Activated naive CD4-positive, alpha-beta T cell treated with anti-CD3 and anti-CD28 coated beads, Interleukin-2, amount 10 ng/mL, durations not matched to agents 7 days and 5 days (primary cell): ENCODE data around the gene GPRASP1.
"Not testable (repeated sequence)": the region's sequence is repeated elsewhere in the genome, so short reads cannot be mapped to it uniquely, and the experiment has no call there.

ENCODE experiments used
- CTCF ChIA-PET: fragments of 350-600 bp; sonication (Branson Sonifier 250); formaldehyde crosslinking; loops from one replicate; lab custom pipeline; 2021; ENCODE audit warnings: antibody characterized with exemption; lab: Charles Lee
- DNase-seq: peaks from one replicate; pipeline ENCODE4 v3.0.0-alpha.2; 2020
- H3K27ac Mint-ChIP-seq: one replicate; pipeline ENCODE4 v1.8.0; 2021; ENCODE audit warnings: mild to moderate bottlenecking, moderate library complexity, mixed read lengths
- H3K27me3 Mint-ChIP-seq: one replicate; pipeline ENCODE4 v1.8.0; 2021; ENCODE audit warnings: mild to moderate bottlenecking, mixed read lengths
- H3K36me3 Mint-ChIP-seq: one replicate; pipeline ENCODE4 v1.8.0; 2021; ENCODE audit warnings: mixed read lengths
- H3K4me1 Mint-ChIP-seq: one replicate; pipeline ENCODE4 v1.8.0; 2021; ENCODE audit warnings: mixed read lengths
- H3K4me3 Mint-ChIP-seq: one replicate; pipeline ENCODE4 v1.8.0; 2021; ENCODE audit warnings: mild to moderate bottlenecking, moderate library complexity, mixed read lengths
- H3K9me3 Mint-ChIP-seq: one replicate; pipeline ENCODE4 v1.8.0; 2021; ENCODE audit warnings: mixed read lengths

The GPRASP1 gene

GRCh38 chrX:102651242-102652011 lies at the start of gene GPRASP1:
TSS of gene GPRASP1 (plus strand) at chrX:102651483. CDS start at chrX:102653914, 2,431 bp downstream.
- Mint-ChIP-seq H3K27me3 (peaks cover 11% of the 10 kb centered on the region), H3K4me1 (peaks cover 19% of the 10 kb centered on the region), H3K9me3 (no peaks in the 10 kb centered on the region), H3K4me3 (peak within 1 kb of the TSS; percentile 84), H3K27ac (peak within 1 kb of the TSS; percentile 84), H3K36me3 (no peaks in the 10 kb centered on the region)
- peak; percentile 55 for DNase-seq
- CTCF ChIA-PET: no interaction called here

- DNase-seq: no peak
- Mint-ChIP-seq H3K9me3 (no peaks in the 10 kb centered on the region), H3K27ac (no peak overlapping the region), H3K4me1 (peaks cover 16% of the 10 kb centered on the region), H3K4me3 (no peak overlapping the region), H3K36me3 (peaks cover 15% of the 10 kb centered on the region), H3K27me3 (no peaks in the 10 kb centered on the region)
- CTCF ChIA-PET: interaction anchor here (1.0 kb wide), 1 partner anchor 53 kb away, joined by 3 read pairs; no protein-coding TSS in a partner anchor
These were observed 47.0 kb upstream of the GPRASP1 start for GRCh38 chrX:102604327-102604726.

GRCh38 chrX:102606115-102606514 lies 45.2 kb upstream of the GPRASP1 start:
- DNase-seq: no peak
- CTCF ChIA-PET: no interaction called here
- Mint-ChIP-seq H3K4me3 (no peak overlapping the region), H3K27me3 (no peaks in the 10 kb centered on the region), H3K9me3 (no peaks in the 10 kb centered on the region), H3K27ac (no peak overlapping the region), H3K4me1 (peaks cover under 1% of the 10 kb centered on the region), H3K36me3 (peaks cover 16% of the 10 kb centered on the region)

GRCh38 chrX:102610905-102611304 lies 40.4 kb upstream of the GPRASP1 start:
- CTCF ChIA-PET: no interaction called here
- DNase-seq: no peak
- Mint-ChIP-seq H3K36me3 (peaks cover 24% of the 10 kb centered on the region), H3K27ac (no peak overlapping the region), H3K4me3 (no peak overlapping the region), H3K9me3 (no peaks in the 10 kb centered on the region), H3K27me3 (no peaks in the 10 kb centered on the region), H3K4me1 (no peaks in the 10 kb centered on the region)

GRCh38 chrX:102624105-102624504 lies 27.2 kb upstream of the GPRASP1 start:
- no peaks in the 10 kb centered on the region for H3K27me3 Mint-ChIP-seq
- peaks cover 3% of the 10 kb centered on the region for H3K4me1 Mint-ChIP-seq
- CTCF ChIA-PET: no interaction called here
- H3K9me3 Mint-ChIP-seq: peaks cover 17% of the 10 kb centered on the region
- H3K36me3 Mint-ChIP-seq: peaks cover 13% of the 10 kb centered on the region
- no peak overlapping the region for H3K4me3 Mint-ChIP-seq
- no peak overlapping the region for H3K27ac Mint-ChIP-seq
- no peak for DNase-seq

GRCh38 chrX:102627640-102628039 lies 23.6 kb upstream of the GPRASP1 start:
- CTCF ChIA-PET: no interaction called here
- no peak for DNase-seq
- no peaks in the 10 kb centered on the region for H3K9me3 Mint-ChIP-seq
- peaks cover 3% of the 10 kb centered on the region for H3K4me1 Mint-ChIP-seq
- peaks cover 9% of the 10 kb centered on the region for H3K36me3 Mint-ChIP-seq
- H3K27ac Mint-ChIP-seq: no peak overlapping the region
- H3K27me3 Mint-ChIP-seq: no peaks in the 10 kb centered on the region
- H3K4me3 Mint-ChIP-seq: no peak overlapping the region

- H3K36me3 Mint-ChIP-seq: peaks cover 9% of the 10 kb centered on the region
- H3K9me3 Mint-ChIP-seq: no peaks in the 10 kb centered on the region
- H3K27me3 Mint-ChIP-seq: no peaks in the 10 kb centered on the region
- DNase-seq: no peak
- no peak overlapping the region for H3K27ac Mint-ChIP-seq
- H3K4me1 Mint-ChIP-seq: no peaks in the 10 kb centered on the region
- no peak overlapping the region for H3K4me3 Mint-ChIP-seq
- CTCF ChIA-PET: no interaction called here
These were observed 13.7 kb upstream of the GPRASP1 start for GRCh38 chrX:102637561-102637960.

- H3K4me1 Mint-ChIP-seq: peaks cover 19% of the 10 kb centered on the region
- H3K9me3 Mint-ChIP-seq: no peaks in the 10 kb centered on the region
- CTCF ChIA-PET: no interaction called here
- peak overlapping the region; percentile 84 for H3K4me3 Mint-ChIP-seq
- no peak overlapping the region for H3K27ac Mint-ChIP-seq
- no peak for DNase-seq
- peaks cover 11% of the 10 kb centered on the region for H3K27me3 Mint-ChIP-seq
- H3K36me3 Mint-ChIP-seq: no peaks in the 10 kb centered on the region
These were observed 411 bp upstream of the GPRASP1 start for GRCh38 chrX:102650903-102651241.

- peaks cover 19% of the 10 kb centered on the region for H3K4me1 Mint-ChIP-seq
- CTCF ChIA-PET: no interaction called here
- peak overlapping the region; percentile 83 for H3K27ac Mint-ChIP-seq
- peak overlapping the region; percentile 84 for H3K4me3 Mint-ChIP-seq
- peak; percentile 59 for DNase-seq
- H3K36me3 Mint-ChIP-seq: no peaks in the 10 kb centered on the region
- no peaks in the 10 kb centered on the region for H3K9me3 Mint-ChIP-seq
- peaks cover 11% of the 10 kb centered on the region for H3K27me3 Mint-ChIP-seq
These were observed 877 bp downstream of the GPRASP1 start for GRCh38 chrX:102652031-102652688.

- Mint-ChIP-seq H3K4me3 (no peak overlapping the region), H3K27me3 (peaks cover 12% of the 10 kb centered on the region), H3K4me1 (peaks cover 25% of the 10 kb centered on the region), H3K27ac (no peak overlapping the region), H3K9me3 (no peaks in the 10 kb centered on the region), H3K36me3 (no peaks in the 10 kb centered on the region)
- CTCF ChIA-PET: no interaction called here
- DNase-seq: no peak
These were observed 3.4 kb downstream of the GPRASP1 start for GRCh38 chrX:102654696-102655095.

- Mint-ChIP-seq H3K9me3 (peaks cover under 1% of the 10 kb centered on the region), H3K4me1 (peaks cover 17% of the 10 kb centered on the region), H3K27me3 (peaks cover 5% of the 10 kb centered on the region), H3K36me3 (no peaks in the 10 kb centered on the region), H3K27ac (no peak overlapping the region), H3K4me3 (peak overlapping the region; percentile 31)
- CTCF ChIA-PET: no interaction called here
- no peak for DNase-seq
These were observed 7.3 kb downstream of the GPRASP1 start for GRCh38 chrX:102658556-102658955.

GRCh38 chrX:102659790-102660757 lies 8.8 kb downstream of the GPRASP1 start:
- Mint-ChIP-seq H3K4me3 (peak overlapping the region; percentile 81), H3K4me1 (peaks cover 17% of the 10 kb centered on the region), H3K9me3 (peaks cover 1% of the 10 kb centered on the region), H3K36me3 (peaks cover 1% of the 10 kb centered on the region), H3K27me3 (peaks cover 5% of the 10 kb centered on the region), H3K27ac (peak overlapping the region; percentile 82)
- CTCF ChIA-PET: no interaction called here
- peak; percentile 91 for DNase-seq

GRCh38 chrX:102663820-102664219 lies 12.5 kb downstream of the GPRASP1 start:
- H3K36me3 Mint-ChIP-seq, CTCF ChIA-PET, H3K4me3 Mint-ChIP-seq, H3K27me3 Mint-ChIP-seq, H3K27ac Mint-ChIP-seq, DNase-seq: not testable (repeated sequence)
- Mint-ChIP-seq H3K9me3 (peaks cover 20% of the 10 kb centered on the region), H3K4me1 (peaks cover 16% of the 10 kb centered on the region)

- H3K27ac Mint-ChIP-seq, H3K4me1 Mint-ChIP-seq, H3K4me3 Mint-ChIP-seq, DNase-seq, H3K36me3 Mint-ChIP-seq, H3K27me3 Mint-ChIP-seq, CTCF ChIA-PET: not testable (repeated sequence)
- H3K9me3 Mint-ChIP-seq: peaks cover 23% of the 10 kb centered on the region
These were observed 15.8 kb downstream of the GPRASP1 start for GRCh38 chrX:102667034-102667433.
